DND-41 (cell line): ENCODE data around the gene PTPRO.

Experiments used
- ATAC-seq: fragments of 200-7000 bp; cut with Tn5 transposase; 3 replicates; pipeline ENCODE4 v1.9.1; 2021; ENCODE audit warnings: low read depth; ENCODE audit not compliant: insufficient read depth
- DNase-seq: peaks from one replicate; pipeline ENCODE4 v3.0.0-alpha.2; 2020
- H2AFZ ChIP-seq: 2 replicates; pipeline ENCODE4 v1.6.0; 2012; ENCODE audit warnings: low read depth, low read length
- H3K27ac ChIP-seq: 2 replicates; pipeline ENCODE4 v1.5.1; 2012; ENCODE audit warnings: low read length, inconsistent platforms
- H3K27me3 ChIP-seq: fragments of 200-600 bp; sonication (generic); 2 replicates; pipeline ENCODE4 v1.6.0; 2012; ENCODE audit warnings: low read length, mild to moderate bottlenecking, inconsistent platforms; ENCODE audit not compliant: insufficient read depth, poor library complexity
- H3K36me3 ChIP-seq: 2 replicates; pipeline ENCODE4 v1.5.1; 2012; ENCODE audit warnings: low read length, inconsistent platforms; ENCODE audit not compliant: insufficient read depth
- H3K4me1 ChIP-seq: 2 replicates; pipeline ENCODE4 v1.5.1; 2012; ENCODE audit warnings: mild to moderate bottlenecking, low read length; ENCODE audit not compliant: insufficient read depth
- H3K4me2 ChIP-seq: 2 replicates; pipeline ENCODE4 v1.6.0; 2012; ENCODE audit warnings: mild to moderate bottlenecking, moderate library complexity, low read length, inconsistent platforms; ENCODE audit not compliant: insufficient read depth
- H3K4me3 ChIP-seq, 2 experiments: fragments of 200-600 bp in 1 of 2; shearing (Covaris generic) in 1 of 2; 2 replicates each; pipeline ENCODE4 v1.5.1; 2012 to 2016; ENCODE audit warnings: inconsistent platforms in 2 of 2, low read length in 2 of 2, mild to moderate bottlenecking in 2 of 2, low read depth in 1 of 2, moderate library complexity in 1 of 2
- H3K79me2 ChIP-seq: 2 replicates; pipeline ENCODE4 v1.6.0; 2012; ENCODE audit warnings: low read length, inconsistent platforms; ENCODE audit not compliant: insufficient read depth
- H3K9ac ChIP-seq: 2 replicates; pipeline ENCODE4 v1.6.0; 2012; ENCODE audit warnings: low read depth, mild to moderate bottlenecking, inconsistent platforms, low read length, moderate library complexity
- H3K9me3 ChIP-seq: 2 replicates; pipeline ENCODE4 v1.5.1; 2012; ENCODE audit warnings: low read length, moderate library complexity, mild to moderate bottlenecking, inconsistent platforms; ENCODE audit not compliant: insufficient read depth, severe bottlenecking
- H4K20me1 ChIP-seq: 2 replicates; pipeline ENCODE4 v1.6.0; 2012; ENCODE audit warnings: low read length; ENCODE audit not compliant: insufficient read depth
- CTCF ChIP-seq: IDR thresholded peaks from 2 replicates; pipeline ENCODE4 v1.5.1; 2012; ENCODE audit warnings: borderline replicate concordance, low read length, moderate library complexity, mild to moderate bottlenecking; ENCODE audit not compliant: poor library complexity, severe bottlenecking; ENCODE audit errors: extremely low read depth
- EZH2 ChIP-seq: IDR thresholded peaks from 3 replicates; pipeline ENCODE4 v1.6.1; 2012; ENCODE audit warnings: borderline replicate concordance, low read depth, mild to moderate bottlenecking, moderate library complexity, low read length, inconsistent platforms; ENCODE audit not compliant: severe bottlenecking

Gene PTPRO

GRCh38 chr12:15599266-15600037 lies 277.1 kb downstream of the PTPRO start:
- H3K27ac ChIP-seq: no peak overlapping the region
- no peak for DNase-seq
- H3K9ac ChIP-seq: no peak overlapping the region
- no peaks in the 10 kb centered on the region for H3K36me3 ChIP-seq
- no peaks in the 10 kb centered on the region for H3K79me2 ChIP-seq
- H3K4me2 ChIP-seq: no peak overlapping the region
- TF ChIP-seq CTCF: no peak
- TF ChIP-seq EZH2: no peak
- no peak for ATAC-seq
- no peaks in the 10 kb centered on the region for H3K4me1 ChIP-seq
- H3K9me3 ChIP-seq: no peaks in the 10 kb centered on the region
- no peak overlapping the region for H3K4me3 ChIP-seq
- H3K27me3 ChIP-seq: no peaks in the 10 kb centered on the region
- no peaks in the 10 kb centered on the region for H4K20me1 ChIP-seq
- H2AFZ ChIP-seq: no peak overlapping the region

- TF ChIP-seq CTCF (no peak), EZH2 (no peak)
- Histone ChIP-seq H3K4me2 (no peak overlapping the region), H3K4me1 (no peaks in the 10 kb centered on the region), H3K9ac (no peak overlapping the region), H3K27me3 (no peaks in the 10 kb centered on the region), H4K20me1 (no peaks in the 10 kb centered on the region), H3K36me3 (no peaks in the 10 kb centered on the region), H3K27ac (no peak overlapping the region), H3K9me3 (no peaks in the 10 kb centered on the region), H3K79me2 (no peaks in the 10 kb centered on the region), H2AFZ (no peak overlapping the region), H3K4me3 (no peak overlapping the region)
- DNase-seq (no peak), ATAC-seq (no peak)
Observed at GRCh38 chr12:15600223-15600935, 278.1 kb downstream of the PTPRO start.

- no peaks in the 10 kb centered on the region for H3K27me3 ChIP-seq
- no peaks in the 10 kb centered on the region for H4K20me1 ChIP-seq
- H3K4me1 ChIP-seq: no peaks in the 10 kb centered on the region
- H3K36me3 ChIP-seq: no peaks in the 10 kb centered on the region
- TF ChIP-seq EZH2 (no peak), CTCF (no peak)
- H3K79me2 ChIP-seq: no peaks in the 10 kb centered on the region
- no peak overlapping the region for H3K4me2 ChIP-seq
- no peaks in the 10 kb centered on the region for H3K9me3 ChIP-seq
- no peak overlapping the region for H3K27ac ChIP-seq
- no peak overlapping the region for H2AFZ ChIP-seq
- no peak overlapping the region for H3K9ac ChIP-seq
- no peak overlapping the region for H3K4me3 ChIP-seq
- no peak for DNase-seq
- ATAC-seq: no peak
Observed at GRCh38 chr12:15601210-15601800, 279.0 kb downstream of the PTPRO start.
